GM18507 (cell line): ENCODE measurements around the gene FBN1.

ENCODE experiments used
- DNase-seq: peaks from one replicate; pipeline ENCODE4 v3.0.0; 2011; ENCODE audit warnings: low read depth; ENCODE audit not compliant: insufficient read length; ENCODE audit errors: extremely low spot score
- FAIRE-seq: peaks from 2 replicates; lab custom pipeline; 2011; peaks lifted over from hg19 to GRCh38; lab: Jason Lieb, UNC

FBN1 gene

DNA sequence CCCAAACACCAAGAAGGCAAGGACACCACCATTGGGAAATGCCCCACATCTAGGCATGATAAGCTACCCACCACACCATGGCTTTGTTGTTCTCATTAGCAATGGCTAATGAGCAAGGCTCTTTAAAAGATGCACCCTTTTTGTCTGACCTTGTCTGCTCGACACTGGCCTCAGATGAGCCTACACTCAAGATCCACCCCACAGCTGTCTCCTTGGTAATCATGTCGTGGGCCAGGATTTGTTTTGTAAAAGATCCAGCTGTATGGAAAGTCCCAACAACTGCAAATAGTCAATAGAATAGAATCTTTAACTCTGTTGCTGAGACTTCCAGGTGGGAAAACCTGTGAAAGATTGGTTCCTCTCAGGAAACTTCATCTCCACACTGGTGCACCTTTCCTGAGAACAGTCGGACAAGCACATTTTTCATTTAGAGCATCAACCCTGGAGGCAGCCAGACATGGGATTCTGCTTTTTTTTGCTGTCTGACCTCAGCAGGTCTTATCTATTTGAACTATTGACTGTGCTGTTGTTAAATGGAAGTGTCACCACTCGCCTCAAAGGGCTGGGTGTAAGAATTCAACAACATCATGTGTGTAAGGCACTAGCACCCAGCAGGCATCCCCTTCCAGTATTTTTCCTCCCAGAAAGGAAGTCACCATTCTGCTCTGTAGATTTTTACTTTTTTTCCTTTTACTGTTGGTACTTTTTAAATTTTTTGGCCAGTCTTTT, 278.8 kb downstream of the FBN1 start:
- FAIRE-seq, result no peak
- no peak for DNase-seq

DNA sequence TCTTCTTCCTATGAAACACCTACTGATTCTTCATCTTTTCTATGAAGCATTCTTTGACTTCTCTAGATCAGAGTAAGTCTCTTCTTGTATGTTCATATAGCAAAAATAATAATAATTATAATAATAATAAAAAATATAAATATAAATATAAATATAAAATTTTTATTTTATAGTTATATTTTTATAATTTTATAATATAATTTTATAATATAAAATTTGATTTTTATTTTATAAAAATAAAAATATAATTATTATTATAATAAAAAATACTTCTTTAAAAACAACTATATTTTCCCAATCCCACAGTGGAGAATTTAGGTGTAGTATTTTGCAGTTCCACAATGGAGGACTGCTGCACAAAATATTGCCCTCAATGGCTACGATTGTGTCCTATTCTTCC, 279.9 kb downstream of the FBN1 start:
- FAIRE-seq (no peak), DNase-seq (no peak)

DNA sequence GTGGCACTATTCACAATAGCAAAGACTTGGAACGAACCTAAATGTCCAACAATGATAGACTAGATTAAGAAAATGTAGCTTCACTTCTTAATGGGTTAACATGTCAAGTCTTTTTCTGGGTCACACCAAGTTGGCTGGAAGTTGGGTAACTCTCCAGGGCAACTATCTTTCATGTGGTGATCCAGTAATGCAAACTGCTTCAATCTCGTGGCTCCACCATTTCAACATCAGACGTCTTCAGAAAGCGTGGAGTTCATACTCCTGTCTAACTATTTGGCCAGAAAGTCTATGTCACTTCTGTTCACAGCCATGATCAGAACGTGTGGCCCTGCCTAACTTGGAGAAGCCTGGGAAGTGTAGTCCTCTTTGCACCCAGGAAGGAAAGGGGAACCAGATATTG, 282.0 kb downstream of the FBN1 start:
- no peak for DNase-seq
- FAIRE-seq, result no peak

DNA sequence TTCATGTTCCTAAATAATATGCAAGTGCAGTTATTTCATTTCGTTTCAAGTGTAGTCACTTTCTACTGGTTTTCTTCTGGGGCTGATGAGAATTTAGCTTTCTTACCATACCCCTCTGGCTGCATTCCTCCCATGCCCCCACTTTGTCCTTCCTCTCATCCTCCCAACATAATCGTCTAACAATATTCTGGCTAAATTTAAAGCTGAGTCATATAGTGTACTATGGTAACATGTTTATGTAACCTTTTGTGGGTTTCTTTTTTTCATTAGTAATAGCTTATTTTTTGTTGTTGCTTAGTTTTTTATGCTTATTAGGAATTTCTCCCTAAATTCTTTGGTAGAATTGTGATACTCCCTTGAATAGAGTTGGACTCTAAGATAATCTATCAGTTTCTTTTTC, 283.8 kb downstream of the FBN1 start:
- DNase-seq (no peak), FAIRE-seq (no peak)

DNA sequence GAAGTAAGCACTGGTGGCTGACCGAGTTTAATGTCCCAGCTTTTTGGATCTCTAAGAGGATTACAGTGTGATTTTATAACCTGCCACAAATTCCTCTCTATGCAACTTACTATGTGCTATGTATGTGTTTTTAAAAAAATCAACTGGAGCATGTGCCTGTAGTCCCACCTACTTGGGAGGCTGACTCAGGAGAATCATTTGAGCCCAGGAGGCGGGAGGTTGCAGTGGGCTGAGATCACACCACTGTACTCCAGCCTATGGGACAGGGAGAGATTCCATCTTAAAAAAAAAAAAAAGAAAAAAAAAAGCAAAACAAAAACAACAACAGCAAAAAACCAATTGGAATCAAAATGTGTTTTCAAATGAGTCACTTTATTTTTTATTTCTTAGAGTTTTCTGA, 284.7 kb downstream of the FBN1 start:
- FAIRE-seq (peak; percentile 56), DNase-seq (no peak)
